K562 (cell line): Measurements from ENCODE around the gene KCTD1. TPM values are rescaled to one million over a fixed set of nuclear protein-coding genes. Genes with fewer than 3 reads are reported as not detected.

Experiments used
- ATAC-seq: fragments of 200-7000 bp; cut with Tn5 transposase; 3 replicates; pipeline ENCODE4 v1.9.1; 2020; ENCODE audit warnings: moderate library complexity
- BruUV-seq: library from RNA; stranded (reverse); fragments of 400-500 nt; replicated peaks from 2 replicates; lab custom pipeline; 2021; lab: Mats Ljungman, UMichigan
- CTCF ChIA-PET: fragments of 300-600 bp; formaldehyde crosslinking; extraction: SDS; loops from one replicate; lab custom pipeline; 2021; ENCODE audit warnings: low intra/inter-chr PET ratio; lab: Yijun Ruan, JAX
- POLR2A ChIA-PET: fragments of 300-600, 350-650 bp; sonication (Branson Sonifier 250); formaldehyde crosslinking; extraction: SDS; loops from one replicate; lab custom pipeline; 2021; ENCODE audit warnings: antibody characterized with exemption, inconsistent platforms; lab: Yijun Ruan, JAX
- DNase-seq, 4 experiments: peaks; one replicate each; pipeline versions ENCODE4 v3.0.0 to v3.0.0-alpha.2; 2011 to 2018; ENCODE audit warnings: low spot score in 3 of 4, mixed read lengths in 3 of 4; ENCODE audit errors: extremely low read depth in 1 of 4
- FAIRE-seq: peaks from 2 replicates; lab custom pipeline; 2011; peaks lifted over from hg19 to GRCh38; lab: Jason Lieb, UNC
- H2AFZ ChIP-seq: 2 replicates; pipeline ENCODE4 v1.6.0; 2011; ENCODE audit warnings: low read depth, low read length, control low read depth, inconsistent platforms
- H3K27ac ChIP-seq: fragments of 200-600 bp; 3 replicates; pipeline ENCODE4 v1.8.0; 2011; ENCODE audit warnings: low read depth, mild to moderate bottlenecking, control low read depth, inconsistent platforms, low read length, moderate library complexity, mixed read lengths; ENCODE audit errors: extremely low read depth
- H3K27me3 ChIP-seq, 2 experiments: fragments of 300-600 bp in 1 of 2; 2 replicates in 1 of 2; 3 replicates in 1 of 2; pipeline versions ENCODE4 v1.6.0 to v1.8.0; 2011; ENCODE audit warnings: inconsistent platforms in 2 of 2, low read length in 2 of 2, mild to moderate bottlenecking in 1 of 2, mixed read lengths in 1 of 2, moderate library complexity in 1 of 2; ENCODE audit not compliant: control insufficient read depth in 2 of 2, insufficient read depth in 2 of 2
- H3K36me3 ChIP-seq: fragments of 300-600 bp; 3 replicates; pipeline ENCODE4 v1.8.0; 2011; ENCODE audit warnings: mild to moderate bottlenecking, low read length, inconsistent platforms; ENCODE audit not compliant: control insufficient read depth, insufficient read depth
- H3K4me1 ChIP-seq, 2 experiments: fragments of 200-600 bp in 1 of 2; replicated peaks in 1 of 2; 2 replicates in 1 of 2; 3 replicates in 1 of 2; pipeline versions ENCODE4 v1.5.1 to v1.8.0; 2011; ENCODE audit warnings: inconsistent platforms in 2 of 2, low read length in 2 of 2, mild to moderate bottlenecking in 1 of 2, mixed read lengths in 1 of 2, moderate library complexity in 1 of 2; ENCODE audit not compliant: control insufficient read depth in 2 of 2, insufficient read depth in 2 of 2
- H3K4me2 ChIP-seq: 2 replicates; pipeline ENCODE4 v1.6.1; 2011; ENCODE audit warnings: low read length, control low read depth, inconsistent platforms, mixed read lengths; ENCODE audit not compliant: insufficient read depth
- H3K4me3 ChIP-seq: fragments of 200-600 bp; sonication (generic), shearing (Covaris generic); 2 replicates; pipeline ENCODE4 v1.5.1; 2016; ENCODE audit warnings: control low read depth, inconsistent platforms
- H3K79me2 ChIP-seq: fragments of 200-600 bp; 3 replicates; pipeline ENCODE4 v1.8.0; 2011; ENCODE audit warnings: low read length, inconsistent platforms; ENCODE audit not compliant: control insufficient read depth, insufficient read depth
- H3K9ac ChIP-seq, 2 experiments: 2 replicates each; pipeline versions ENCODE4 v1.6.0 to v1.6.1; 2011; ENCODE audit warnings: low read depth in 2 of 2, low read length in 2 of 2, control low read depth in 1 of 2, inconsistent platforms in 1 of 2, mild to moderate bottlenecking in 1 of 2, mixed read lengths in 1 of 2; ENCODE audit not compliant: insufficient read depth in 1 of 2
- H3K9me1 ChIP-seq: one replicate; pipeline ENCODE4 v1.6.0; 2011; ENCODE audit warnings: inconsistent platforms, mild to moderate bottlenecking, low read length, moderate library complexity; ENCODE audit not compliant: control insufficient read depth, insufficient read depth
- H3K9me3 ChIP-seq: replicated peaks from 2 replicates; pipeline ENCODE4 v1.5.1; 2011; ENCODE audit warnings: low read depth, low read length, inconsistent platforms; ENCODE audit not compliant: control insufficient read depth, insufficient read depth
- H4K20me1 ChIP-seq: replicated peaks from 2 replicates; pipeline ENCODE4 v1.6.1; 2011; ENCODE audit warnings: low read length, inconsistent platforms, mixed read lengths; ENCODE audit not compliant: control insufficient read depth, insufficient read depth
- BRF2 ChIP-seq: IDR thresholded peaks from 3 replicates; pipeline ENCODE4 v1.6.1; 2011; ENCODE audit warnings: borderline replicate concordance, mild to moderate bottlenecking; ENCODE audit not compliant: insufficient read length, insufficient read depth
- GATAD2B ChIP-seq: fragments of 450-650 bp; IDR thresholded peaks from 2 replicates; pipeline ENCODE4 v1.6.1; 2017; ENCODE audit warnings: mild to moderate bottlenecking, borderline replicate concordance
- MCM3 ChIP-seq: fragments of 450-650 bp; IDR thresholded peaks from 2 replicates; pipeline ENCODE4 v1.6.1; 2016
- SMAD3 ChIP-seq: fragments of 450-650 bp; formaldehyde crosslinking; conservative IDR thresholded peaks from 2 replicates; pipeline ENCODE4 v1.4.0; 2020; ENCODE audit warnings: mild to moderate bottlenecking
- ZBTB49 ChIP-seq: sonication (generic); formaldehyde crosslinking; IDR thresholded peaks from 2 replicates; pipeline ENCODE4 v1.8.0; 2022; ENCODE audit warnings: missing genetic modification reagents, mild to moderate bottlenecking, borderline replicate concordance
- ZNF431 ChIP-seq: sonication (generic); formaldehyde crosslinking; IDR thresholded peaks from 2 replicates; pipeline ENCODE4 v1.8.0; 2022; ENCODE audit warnings: mild to moderate bottlenecking, missing genetic modification reagents
- ZNF589 ChIP-seq: fragments of 200-800 bp; sonication (Bioruptor generic); IDR thresholded peaks from 2 replicates; pipeline ENCODE4 v1.6.1; 2016; ENCODE audit warnings: low read depth, missing genetic modification characterization, missing compliant biosample characterization
- WGBS: fragments of 100-300 bp; shearing (Covaris generic); methylation state at CpG from one replicate; pipeline ENCODE4 v1.1.6; 2016; ENCODE audit warnings: low coverage, mixed read lengths; ENCODE audit not compliant: insufficient coverage; ENCODE audit errors: missing lambda C conversion rate; 5-methylcytosine and 5-hydroxymethylcytosine counted together
- in situ Hi-C: fragments of 300-500 bp; cut with MboI; formaldehyde crosslinking; loops from 4 replicates; pipeline ENCODE4 v1.15.0; 2018; ENCODE audit warnings: inconsistent platforms, mixed read lengths
- intact Hi-C: fragments of 100-400 bp; cut with micrococcal nuclease; formaldehyde crosslinking; loops from 2 replicates; pipeline ENCODE4 v1.14.2; 2022
- polyA plus RNA-seq, 8 experiments: library from polyadenylated mRNA; depleted of rRNA in 4 of 8; stranded (reverse) in 5 of 8; unstranded in 3 of 8; fragments of >200 nt; fragmentation: Nextera tagmentation in 2 of 8; fragmentation: Illumina TruSeq in 1 of 8; extraction: Ambion mirVana in 2 of 8; extraction: Trizol in 1 of 8; gene quantifications; 2 replicates each; pipeline versions ENCODE4 v1.2.1 to v1.2.3, GENCODE V29; 2011 to 2014; ENCODE audit warnings: inconsistent platforms in 1 of 8, missing spikeins in 1 of 8
- total RNA-seq, 7 experiments: library from RNA; depleted of rRNA in 6 of 7; stranded (reverse); fragments of >200 nt in 6 of 7; fragmentation: Illumina TruSeq in 2 of 7; extraction: Trizol in 2 of 7; gene quantifications; 2 replicates each; pipeline versions ENCODE4 v1.2.1 to v1.2.3, GENCODE V29; 2011 to 2021; ENCODE audit warnings: low replicate concordance in 1 of 7

KCTD1 gene
- total and polyA plus RNA-seq, 9 of the 15 experiments (the other 6 are each of a cell fraction or from before 2014, with no cell fraction given): not detected

- 1% methylated on average over 4 of the region's 4 CpGs for WGBS
- H3K27me3 ChIP-seq: peaks cover 4 to 33% of the 10 kb centered on the region in 2 experiments; a peak in 2 of 5 replicates
- H3K4me3 ChIP-seq: no peak overlapping the region
- ChIA-PET CTCF (no interaction called here), POLR2A (interaction anchor here (1.2 kb wide), 1 partner anchor 38 kb away, joined by 3 read pairs; no protein-coding TSS in a partner anchor)
- no peak for DNase-seq
- in situ Hi-C loops (no loop called here), intact Hi-C loops (no loop called here)
- no peak overlapping the region for H2AFZ ChIP-seq
- TF ChIP-seq ZNF431 (CRISPR knock-in tag) (no peak), BRF2 (no peak), SMAD3 (CRISPR knock-in tag) (no peak), ZBTB49 (no peak), MCM3 (no peak), ZNF589 (CRISPR knock-in tag) (no peak), GATAD2B (no peak)
- no peaks in the 10 kb centered on the region for H3K79me2 ChIP-seq
- H3K9me3 ChIP-seq: no peaks in the 10 kb centered on the region
- ATAC-seq: no peak
- no peak overlapping the region for H3K9ac ChIP-seq
- no peak overlapping the region for H3K4me2 ChIP-seq
- H3K9me1 ChIP-seq: no peaks in the 10 kb centered on the region
- FAIRE-seq: no peak
- BruUV-seq: no TSS peak
- no peaks in the 10 kb centered on the region for H4K20me1 ChIP-seq
- H3K4me1 ChIP-seq: peaks cover 0 to 3% of the 10 kb centered on the region in 2 experiments; a peak in 1 of 5 replicates
- H3K36me3 ChIP-seq: no peaks in the 10 kb centered on the region
- H3K27ac ChIP-seq: no peak overlapping the region
Measured at GRCh38 chr18:26462355-26462754, 86.0 kb downstream of the KCTD1 start.
